Brain microvascular endothelial cell (primary cell): Measurements from ENCODE around the gene PPT1.
A peak's percentile ranks its signal among the peaks of the same experiment; 100 is the strongest.

Experiments used
- DNase-seq: peaks from one replicate; pipeline ENCODE4 v3.0.0-alpha.2; 2020
- H3K27ac ChIP-seq: fragments of 250-450 bp; sonication (Bioruptor Pico); 2 replicates; pipeline ENCODE4 v1.5.1; 2020; ENCODE audit warnings: mild to moderate bottlenecking, moderate library complexity
- H3K27me3 ChIP-seq: fragments of 250-450 bp; sonication (Bioruptor Pico); replicated peaks from 2 replicates; pipeline ENCODE4 v1.5.1; 2020; ENCODE audit warnings: mild to moderate bottlenecking
- H3K36me3 ChIP-seq: fragments of 250-450 bp; sonication (Bioruptor Pico); replicated peaks from 2 replicates; pipeline ENCODE4 v1.5.1; 2020; ENCODE audit warnings: mild to moderate bottlenecking
- H3K4me3 ChIP-seq: 2 replicates; pipeline ENCODE4 v1.5.1; 2011; ENCODE audit warnings: low read depth, mild to moderate bottlenecking, control low read depth, low read length, moderate library complexity
- CTCF ChIP-seq: IDR thresholded peaks from 2 replicates; pipeline ENCODE4 v1.5.1; 2011; ENCODE audit warnings: low read depth, mild to moderate bottlenecking, moderate library complexity, low read length, control low read depth, inconsistent platforms; ENCODE audit errors: missing control alignments
- in situ Hi-C: cut with HindIII; loops from 2 replicates; pipeline ENCODE4 v1.10.0; 2017; ENCODE audit warnings: low sequenced_read_pairs, low pct_ligation_motif_present

Gene PPT1

GRCh38 chr1:40057310-40058030 lies 39.6 kb downstream of the PPT1 start:
- no peak for DNase-seq
- in situ Hi-C loops = no loop called here
- Histone ChIP-seq H3K36me3 (peaks cover 47% of the 10 kb centered on the region), H3K27ac (no peak overlapping the region), H3K4me3 (no peak overlapping the region), H3K27me3 (no peaks in the 10 kb centered on the region)
- no peak for TF ChIP-seq CTCF

GRCh38 chr1:40056519-40057309 lies 40.3 kb downstream of the PPT1 start:
- no peak for TF ChIP-seq CTCF
- no peak for DNase-seq
- no peak overlapping the region for H3K4me3 ChIP-seq
- no peaks in the 10 kb centered on the region for H3K27me3 ChIP-seq
- in situ Hi-C loops = no loop called here
- no peak overlapping the region for H3K27ac ChIP-seq
- peaks cover 39% of the 10 kb centered on the region for H3K36me3 ChIP-seq

GRCh38 chr1:40053138-40053887 lies 43.7 kb downstream of the PPT1 start:
- Histone ChIP-seq H3K27ac (no peak overlapping the region), H3K27me3 (no peaks in the 10 kb centered on the region), H3K4me3 (no peak overlapping the region), H3K36me3 (peaks cover 36% of the 10 kb centered on the region)
- TF ChIP-seq CTCF = no peak
- in situ Hi-C loops = no loop called here
- no peak for DNase-seq

- Histone ChIP-seq H3K36me3 (peaks cover 28% of the 10 kb centered on the region), H3K4me3 (no peak overlapping the region), H3K27me3 (no peaks in the 10 kb centered on the region), H3K27ac (no peak overlapping the region)
- no peak for TF ChIP-seq CTCF
- in situ Hi-C loops = no loop called here
- no peak for DNase-seq
These were observed 46.2 kb downstream of the PPT1 start for GRCh38 chr1:40050863-40051262.

GRCh38 chr1:40049725-40050124 lies 47.3 kb downstream of the PPT1 start:
- in situ Hi-C loops = no loop called here
- no peak for TF ChIP-seq CTCF
- Histone ChIP-seq H3K27ac (peak overlapping the region; percentile 52), H3K27me3 (no peaks in the 10 kb centered on the region), H3K36me3 (peaks cover 31% of the 10 kb centered on the region), H3K4me3 (no peak overlapping the region)
- DNase-seq = no peak
